Measurements from ENCODE around the gene NUDT1.

The NUDT1 gene

DNA sequence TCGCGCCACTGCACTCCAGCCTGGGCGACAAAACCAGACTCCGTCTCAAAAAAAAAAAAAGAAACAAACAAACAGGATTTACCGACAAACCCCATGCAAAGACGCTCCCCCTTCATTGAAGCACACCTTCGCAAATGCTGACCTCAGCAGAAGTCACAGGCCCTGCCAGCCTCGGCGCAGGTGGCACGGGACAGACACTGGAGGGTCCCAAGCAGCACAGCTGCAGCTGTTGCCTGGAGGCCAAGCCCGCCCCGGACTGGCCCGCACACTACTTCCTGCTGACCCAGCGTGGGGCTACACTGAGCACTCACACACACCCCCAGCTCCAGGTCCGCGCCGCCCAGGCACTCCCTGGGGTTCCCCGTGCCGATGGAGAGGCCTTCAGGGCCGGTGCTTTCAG lies 41.0 kb downstream of the NUDT1 start:
- Histone ChIP-seq H3K4me3 (replicated peaks; ENCODE audit: low read depth, low read length) (no peak overlapping the region), H3K36me3 (ENCODE audit: control insufficient read depth, insufficient read depth, low read length) (peaks cover 4% of the 10 kb centered on the region), H3K27me3 (replicated peaks; ENCODE audit: control insufficient read depth, insufficient read depth, low read length) (no peaks in the 10 kb centered on the region)
- DNase-seq (ENCODE audit: extremely low read depth, insufficient read length) = no peak
- TF ChIP-seq, protein P1, sequence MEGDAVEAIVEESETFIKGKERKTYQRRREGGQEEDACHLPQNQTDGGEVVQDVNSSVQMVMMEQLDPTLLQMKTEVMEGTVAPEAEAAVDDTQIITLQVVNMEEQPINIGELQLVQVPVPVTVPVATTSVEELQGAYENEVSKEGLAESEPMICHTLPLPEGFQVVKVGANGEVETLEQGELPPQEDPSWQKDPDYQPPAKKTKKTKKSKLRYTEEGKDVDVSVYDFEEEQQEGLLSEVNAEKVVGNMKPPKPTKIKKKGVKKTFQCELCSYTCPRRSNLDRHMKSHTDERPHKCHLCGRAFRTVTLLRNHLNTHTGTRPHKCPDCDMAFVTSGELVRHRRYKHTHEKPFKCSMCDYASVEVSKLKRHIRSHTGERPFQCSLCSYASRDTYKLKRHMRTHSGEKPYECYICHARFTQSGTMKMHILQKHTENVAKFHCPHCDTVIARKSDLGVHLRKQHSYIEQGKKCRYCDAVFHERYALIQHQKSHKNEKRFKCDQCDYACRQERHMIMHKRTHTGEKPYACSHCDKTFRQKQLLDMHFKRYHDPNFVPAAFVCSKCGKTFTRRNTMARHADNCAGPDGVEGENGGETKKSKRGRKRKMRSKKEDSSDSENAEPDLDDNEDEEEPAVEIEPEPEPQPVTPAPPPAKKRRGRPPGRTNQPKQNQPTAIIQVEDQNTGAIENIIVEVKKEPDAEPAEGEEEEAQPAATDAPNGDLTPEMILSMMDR (IDR thresholded peaks at IDR 0.05; ENCODE audit: insufficient read depth, low read length, poor library complexity, severe bottlenecking) = no peak

DNA sequence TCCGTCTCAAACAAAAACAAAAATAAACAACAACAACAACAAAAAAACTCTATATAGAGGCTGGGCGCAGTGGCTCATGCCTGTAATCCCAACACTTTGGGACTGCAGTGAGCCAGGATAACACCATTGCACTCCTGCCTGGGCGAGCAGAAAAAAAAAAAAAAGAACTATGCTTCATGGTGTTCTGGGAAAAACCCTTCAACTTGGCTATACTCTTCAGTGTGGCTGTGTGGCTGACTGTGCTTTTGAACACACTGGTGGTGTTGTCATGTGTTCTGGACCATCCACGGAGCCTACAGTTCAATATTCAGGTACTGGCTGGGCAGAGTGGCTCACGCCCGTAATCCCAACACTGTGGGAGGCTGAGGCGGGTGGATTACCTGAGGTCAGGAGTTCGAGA lies 45.7 kb downstream of the NUDT1 start:
- Histone ChIP-seq H3K4me3 (replicated peaks; ENCODE audit: low read depth, low read length) (no peak overlapping the region), H3K36me3 (ENCODE audit: control insufficient read depth, insufficient read depth, low read length) (peaks cover 4% of the 10 kb centered on the region), H3K27me3 (replicated peaks; ENCODE audit: control insufficient read depth, insufficient read depth, low read length) (no peaks in the 10 kb centered on the region)
- TF ChIP-seq, protein P1 (IDR thresholded peaks at IDR 0.05; ENCODE audit: insufficient read depth, low read length, poor library complexity, severe bottlenecking) = no peak
- DNase-seq (ENCODE audit: extremely low read depth, insufficient read length) = no peak

DNA sequence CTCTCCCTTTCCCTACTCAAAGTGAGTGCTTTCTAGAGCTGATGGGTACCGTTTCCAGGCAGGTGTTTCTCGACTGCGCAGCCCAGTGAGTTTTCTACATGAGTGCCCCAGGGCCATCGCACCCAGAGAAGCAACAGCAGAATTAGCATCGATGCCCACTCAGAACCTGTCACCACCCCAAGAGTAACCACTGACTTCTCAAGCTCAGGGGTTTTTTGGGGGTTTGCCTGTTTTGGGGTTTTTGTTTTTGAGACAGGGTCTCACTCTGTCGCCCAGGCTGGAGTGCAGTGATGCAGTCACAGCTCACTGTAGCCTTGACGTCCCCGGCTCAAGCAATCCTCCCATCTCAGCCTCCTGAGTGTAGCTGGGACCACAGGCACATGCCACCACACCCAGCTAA lies 46.5 kb downstream of the NUDT1 start:
- H3K36me3 ChIP-seq (ENCODE audit: control insufficient read depth, insufficient read depth, low read length) = peaks cover under 1% of the 10 kb centered on the region; the same call in 1 of the 2 replicates
- no peaks in the 10 kb centered on the region for H3K27me3 ChIP-seq (replicated peaks; ENCODE audit: control insufficient read depth, insufficient read depth, low read length)
- TF ChIP-seq, protein P1 (IDR thresholded peaks at IDR 0.05; ENCODE audit: insufficient read depth, low read length, poor library complexity, severe bottlenecking) = no peak
- peak; percentile 64 for DNase-seq (ENCODE audit: extremely low read depth, insufficient read length)
- no peak overlapping the region for H3K4me3 ChIP-seq (replicated peaks; ENCODE audit: low read depth, low read length)

DNA sequence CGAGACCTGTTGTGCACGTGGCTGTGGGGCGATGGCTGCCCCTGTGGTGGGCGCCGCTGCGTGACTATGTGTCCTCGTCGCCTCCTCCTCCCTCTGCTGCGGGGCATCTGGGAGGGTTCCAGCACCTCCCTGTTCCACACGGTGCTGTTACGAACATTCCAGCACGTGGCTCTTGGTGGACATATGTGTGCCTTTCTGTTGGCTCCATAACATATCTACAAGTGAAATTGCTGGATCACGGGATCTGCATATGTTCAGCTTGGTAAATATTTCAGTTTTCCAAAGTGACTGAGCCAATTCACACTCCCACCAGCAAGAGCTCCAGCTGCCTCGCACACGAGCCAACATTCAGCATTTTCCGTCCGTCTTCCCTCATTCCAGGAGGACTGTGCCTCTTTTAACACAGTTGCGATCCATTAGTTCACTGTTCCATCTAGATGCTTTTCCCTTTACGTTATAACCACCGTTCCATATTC lies 47.1 kb downstream of the NUDT1 start:
- Histone ChIP-seq H3K36me3 (ENCODE audit: control insufficient read depth, insufficient read depth, low read length) (no peaks in the 10 kb centered on the region), H3K4me3 (replicated peaks; ENCODE audit: low read depth, low read length) (no peak overlapping the region), H3K27me3 (replicated peaks; ENCODE audit: control insufficient read depth, insufficient read depth, low read length) (no peaks in the 10 kb centered on the region)
- no peak for DNase-seq (ENCODE audit: extremely low read depth, insufficient read length)
- TF ChIP-seq, protein P1 (IDR thresholded peaks at IDR 0.05; ENCODE audit: insufficient read depth, low read length, poor library complexity, severe bottlenecking) = no peak

DNA sequence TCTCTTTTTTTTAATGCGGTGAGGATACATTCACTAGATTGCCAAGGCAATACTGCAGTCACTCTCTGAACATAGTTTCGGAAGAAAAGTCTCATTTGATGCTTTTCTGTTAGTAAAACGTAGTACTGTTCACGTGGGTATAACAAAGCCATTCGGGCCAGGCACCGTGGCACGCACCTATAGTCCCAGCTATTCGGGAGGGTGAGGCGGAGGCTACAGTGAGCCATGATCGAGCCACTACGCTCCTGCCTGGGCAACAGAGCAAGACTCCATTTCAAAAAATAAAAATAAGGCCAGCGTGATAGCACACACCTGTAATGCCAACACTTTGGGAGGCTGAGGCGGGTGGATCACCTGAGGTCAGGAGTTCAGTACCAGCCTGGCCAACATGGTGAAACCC lies 47.6 kb downstream of the NUDT1 start:
- no peak overlapping the region for H3K4me3 ChIP-seq (replicated peaks; ENCODE audit: low read depth, low read length)
- TF ChIP-seq, protein P1 (IDR thresholded peaks at IDR 0.05; ENCODE audit: insufficient read depth, low read length, poor library complexity, severe bottlenecking) = no peak

DNA sequence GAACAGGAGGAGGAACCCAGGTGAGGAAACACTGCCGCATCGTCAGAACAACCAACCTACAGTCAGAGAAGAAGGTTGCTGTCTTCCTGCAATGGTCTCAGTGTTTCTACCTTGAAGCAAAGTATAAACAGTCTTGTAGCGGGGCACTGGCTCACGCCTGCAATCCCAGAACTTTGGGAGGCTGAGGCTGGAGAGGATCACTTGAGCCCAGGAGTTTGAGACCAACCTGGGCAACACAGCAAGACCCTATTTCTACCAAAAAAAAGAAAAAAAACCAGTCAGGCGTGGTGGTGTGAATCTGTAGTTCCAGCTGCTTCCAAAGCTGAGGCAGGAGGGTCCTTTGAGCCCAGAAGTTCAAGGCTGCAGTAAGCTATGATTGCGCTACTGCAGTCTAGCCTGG lies 48.9 kb downstream of the NUDT1 start:
- no peak overlapping the region for H3K4me3 ChIP-seq (replicated peaks; ENCODE audit: low read depth, low read length)
- H3K27me3 ChIP-seq (replicated peaks; ENCODE audit: control insufficient read depth, insufficient read depth, low read length) = no peaks in the 10 kb centered on the region
- H3K36me3 ChIP-seq (ENCODE audit: control insufficient read depth, insufficient read depth, low read length) = no peaks in the 10 kb centered on the region
- no peak for DNase-seq (ENCODE audit: extremely low read depth, insufficient read length)
- TF ChIP-seq, protein P1 (IDR thresholded peaks at IDR 0.05; ENCODE audit: insufficient read depth, low read length, poor library complexity, severe bottlenecking) = no peak

More for the DNA sequence above, 47.6 kb downstream of the NUDT1 start:
- no peak for DNase-seq (ENCODE audit: extremely low read depth, insufficient read length)
- Histone ChIP-seq H3K27me3 (replicated peaks; ENCODE audit: control insufficient read depth, insufficient read depth, low read length) (no peaks in the 10 kb centered on the region), H3K36me3 (ENCODE audit: control insufficient read depth, insufficient read depth, low read length) (no peaks in the 10 kb centered on the region)
